Stomach (tissue), 4 donors: ENCODE measurements around the gene LGR4.

ENCODE experiments used
- CTCF ChIP-seq, 7 experiments: fragments of 450-650 bp in 4 of 7; fragments of 200-600 bp in 3 of 7; sonication (generic) in 3 of 7; IDR thresholded peaks; one replicate each; pipeline ENCODE4 v1.5.1; 2016 to 2019; ENCODE audit warnings: antibody characterized with exemption in 7 of 7, control low read depth in 2 of 7, mild to moderate bottlenecking in 1 of 7
- EP300 ChIP-seq: sonication (generic); formaldehyde crosslinking; IDR thresholded peaks from one replicate; pipeline ENCODE4 v1.6.1; 2017; ENCODE audit warnings: antibody characterized with exemption
- POLR2A ChIP-seq, 4 donors: fragments of 450-650 bp; IDR thresholded peaks; one replicate each; pipeline ENCODE4 v1.6.1; 2016; ENCODE audit warnings: antibody characterized with exemption in 4 of 4, control low read depth in 2 of 4, mild to moderate bottlenecking in 1 of 4, moderate library complexity in 1 of 4
- POLR2AphosphoS5 ChIP-seq, 3 donors: sonication (generic); formaldehyde crosslinking; IDR thresholded peaks; one replicate each; pipeline ENCODE4 v1.6.1; 2016; ENCODE audit warnings: antibody characterized with exemption in 3 of 3

GRCh38 chr11:27504205-27504604 lies 31.6 kb upstream of the LGR4 start:
- TF ChIP-seq CTCF (IDR thresholded peaks at IDR 0.05) (no peak), POLR2A (IDR thresholded peaks at IDR 0.05) (no peak), POLR2AphosphoS5 (IDR thresholded peaks at IDR 0.05) (no peak), EP300 (no peak)
